GM12872 (cell line): ENCODE measurements around the gene TMC8.

Experiments
- CTCF ChIP-seq: IDR thresholded peaks from 3 replicates; pipeline ENCODE4 v1.5.1; 2011; ENCODE audit warnings: low read depth, mild to moderate bottlenecking, low read length, moderate library complexity; ENCODE audit not compliant: insufficient read depth

Gene TMC8

GRCh38 chr17:78147315-78147998 is 16.9 kb downstream of the TMC8 start:
- no peak for TF ChIP-seq CTCF

GRCh38 chr17:78148286-78149016 is 17.9 kb downstream of the TMC8 start:
- TF ChIP-seq CTCF = no peak

- TF ChIP-seq CTCF = no peak
These were observed 21.0 kb downstream of the TMC8 start for GRCh38 chr17:78151514-78152008.

- TF ChIP-seq CTCF = no peak
These were observed 24.6 kb downstream of the TMC8 start for GRCh38 chr17:78154903-78155811.

- no peak for TF ChIP-seq CTCF
These were observed 29.1 kb downstream of the TMC8 start for GRCh38 chr17:78159575-78160158.

GRCh38 chr17:78163881-78164747 is 33.5 kb downstream of the TMC8 start:
- no peak for TF ChIP-seq CTCF
